ENCODE results near the gene GSTM3. TPM values are rescaled to one million over a fixed set of nuclear protein-coding genes. Genes with fewer than 3 reads are reported as not detected.

The GSTM3 gene
- total and polyA plus RNA-seq, 2 of the 13 experiments (the other 11 are each of a cell fraction or from before 2014, with no cell fraction given): 127 to 142 TPM

DNA sequence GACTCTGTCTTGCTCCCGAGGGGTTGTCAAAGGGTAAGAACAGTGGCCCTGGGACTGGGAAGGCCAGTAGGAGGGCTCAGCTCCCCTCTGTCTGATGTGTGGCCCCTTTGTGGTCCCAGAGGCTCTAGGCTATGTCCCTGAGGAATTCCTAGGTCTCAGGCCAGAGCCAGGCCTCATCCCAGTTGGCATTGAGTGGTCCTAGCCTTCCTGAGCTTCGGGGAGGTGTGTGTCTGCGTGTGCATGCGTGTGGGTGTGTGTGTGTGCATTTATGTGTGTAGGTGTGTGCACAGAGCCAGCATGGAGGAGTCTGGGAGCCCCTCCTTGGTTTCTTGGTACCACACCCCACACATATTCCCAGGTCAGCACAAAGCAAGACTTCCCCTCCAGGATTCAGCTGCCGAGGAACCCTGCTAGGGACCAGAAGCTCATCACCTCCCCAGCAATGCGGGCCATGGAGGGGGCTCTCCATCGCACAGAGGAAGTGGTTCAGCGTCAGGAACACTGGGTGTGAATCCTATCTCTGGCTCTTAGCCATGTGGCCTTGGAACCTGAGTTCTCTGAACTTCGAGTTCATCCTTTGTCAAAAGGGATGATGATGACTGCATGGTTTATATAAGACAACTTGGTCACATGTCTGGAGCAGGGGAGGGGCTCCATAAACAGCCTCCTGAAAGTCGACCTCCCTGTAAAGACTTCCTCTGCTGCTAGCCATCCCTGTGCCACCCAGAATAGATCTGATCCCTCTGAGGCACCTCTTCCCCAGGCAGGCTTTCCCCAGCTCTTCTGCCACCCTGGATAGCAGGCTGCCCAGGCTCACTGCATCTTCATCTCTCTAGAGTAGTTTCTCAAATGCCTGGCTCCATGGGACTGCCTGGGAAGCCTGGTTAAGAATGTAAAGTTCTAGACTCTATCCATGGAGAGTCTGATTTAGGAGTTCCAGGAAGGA, 31.1 kb upstream of the GSTM3 start (continued):
- TF ChIP-seq, protein P1, sequence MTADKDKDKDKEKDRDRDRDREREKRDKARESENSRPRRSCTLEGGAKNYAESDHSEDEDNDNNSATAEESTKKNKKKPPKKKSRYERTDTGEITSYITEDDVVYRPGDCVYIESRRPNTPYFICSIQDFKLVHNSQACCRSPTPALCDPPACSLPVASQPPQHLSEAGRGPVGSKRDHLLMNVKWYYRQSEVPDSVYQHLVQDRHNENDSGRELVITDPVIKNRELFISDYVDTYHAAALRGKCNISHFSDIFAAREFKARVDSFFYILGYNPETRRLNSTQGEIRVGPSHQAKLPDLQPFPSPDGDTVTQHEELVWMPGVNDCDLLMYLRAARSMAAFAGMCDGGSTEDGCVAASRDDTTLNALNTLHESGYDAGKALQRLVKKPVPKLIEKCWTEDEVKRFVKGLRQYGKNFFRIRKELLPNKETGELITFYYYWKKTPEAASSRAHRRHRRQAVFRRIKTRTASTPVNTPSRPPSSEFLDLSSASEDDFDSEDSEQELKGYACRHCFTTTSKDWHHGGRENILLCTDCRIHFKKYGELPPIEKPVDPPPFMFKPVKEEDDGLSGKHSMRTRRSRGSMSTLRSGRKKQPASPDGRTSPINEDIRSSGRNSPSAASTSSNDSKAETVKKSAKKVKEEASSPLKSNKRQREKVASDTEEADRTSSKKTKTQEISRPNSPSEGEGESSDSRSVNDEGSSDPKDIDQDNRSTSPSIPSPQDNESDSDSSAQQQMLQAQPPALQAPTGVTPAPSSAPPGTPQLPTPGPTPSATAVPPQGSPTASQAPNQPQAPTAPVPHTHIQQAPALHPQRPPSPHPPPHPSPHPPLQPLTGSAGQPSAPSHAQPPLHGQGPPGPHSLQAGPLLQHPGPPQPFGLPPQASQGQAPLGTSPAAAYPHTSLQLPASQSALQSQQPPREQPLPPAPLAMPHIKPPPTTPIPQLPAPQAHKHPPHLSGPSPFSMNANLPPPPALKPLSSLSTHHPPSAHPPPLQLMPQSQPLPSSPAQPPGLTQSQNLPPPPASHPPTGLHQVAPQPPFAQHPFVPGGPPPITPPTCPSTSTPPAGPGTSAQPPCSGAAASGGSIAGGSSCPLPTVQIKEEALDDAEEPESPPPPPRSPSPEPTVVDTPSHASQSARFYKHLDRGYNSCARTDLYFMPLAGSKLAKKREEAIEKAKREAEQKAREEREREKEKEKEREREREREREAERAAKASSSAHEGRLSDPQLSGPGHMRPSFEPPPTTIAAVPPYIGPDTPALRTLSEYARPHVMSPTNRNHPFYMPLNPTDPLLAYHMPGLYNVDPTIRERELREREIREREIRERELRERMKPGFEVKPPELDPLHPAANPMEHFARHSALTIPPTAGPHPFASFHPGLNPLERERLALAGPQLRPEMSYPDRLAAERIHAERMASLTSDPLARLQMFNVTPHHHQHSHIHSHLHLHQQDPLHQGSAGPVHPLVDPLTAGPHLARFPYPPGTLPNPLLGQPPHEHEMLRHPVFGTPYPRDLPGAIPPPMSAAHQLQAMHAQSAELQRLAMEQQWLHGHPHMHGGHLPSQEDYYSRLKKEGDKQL (CRISPR knock-in tag; IDR thresholded peaks at IDR 0.05; ENCODE audit: low read depth): no peak
- TF ChIP-seq, protein P2, sequence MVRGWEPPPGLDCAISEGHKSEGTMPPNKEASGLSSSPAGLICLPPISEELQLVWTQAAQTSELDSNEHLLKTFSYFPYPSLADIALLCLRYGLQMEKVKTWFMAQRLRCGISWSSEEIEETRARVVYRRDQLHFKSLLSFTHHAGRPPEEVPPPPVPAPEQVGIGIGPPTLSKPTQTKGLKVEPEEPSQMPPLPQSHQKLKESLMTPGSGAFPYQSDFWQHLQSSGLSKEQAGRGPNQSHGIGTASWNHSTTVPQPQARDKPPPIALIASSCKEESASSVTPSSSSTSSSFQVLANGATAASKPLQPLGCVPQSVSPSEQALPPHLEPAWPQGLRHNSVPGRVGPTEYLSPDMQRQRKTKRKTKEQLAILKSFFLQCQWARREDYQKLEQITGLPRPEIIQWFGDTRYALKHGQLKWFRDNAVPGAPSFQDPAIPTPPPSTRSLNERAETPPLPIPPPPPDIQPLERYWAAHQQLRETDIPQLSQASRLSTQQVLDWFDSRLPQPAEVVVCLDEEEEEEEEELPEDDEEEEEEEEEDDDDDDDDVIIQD (CRISPR knock-in tag; IDR thresholded peaks at IDR 0.05; ENCODE audit: low read depth): peak; percentile 27; the same call in 1 of the 2 replicates
- TF ChIP-seq, protein P3, sequence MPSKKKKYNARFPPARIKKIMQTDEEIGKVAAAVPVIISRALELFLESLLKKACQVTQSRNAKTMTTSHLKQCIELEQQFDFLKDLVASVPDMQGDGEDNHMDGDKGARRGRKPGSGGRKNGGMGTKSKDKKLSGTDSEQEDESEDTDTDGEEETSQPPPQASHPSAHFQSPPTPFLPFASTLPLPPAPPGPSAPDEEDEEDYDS (CRISPR knock-in tag; IDR thresholded peaks at IDR 0.05): 0 out of 2 replicates have a peak, but pooled peaks have one; percentile 15
- no peak for TF ChIP-seq SKI (IDR thresholded peaks at IDR 0.05; ENCODE audit: partially characterized antibody)
- no peak for TF ChIP-seq GATAD1 (CRISPR knock-in tag; IDR thresholded peaks at IDR 0.05)
- TF ChIP-seq SOX13 (IDR thresholded peaks at IDR 0.05): no peak
- peak in 1 of 2 experiments; percentile 41; a peak in 1 of 4 replicates for TF ChIP-seq SOX13 (CRISPR knock-in tag; conservative IDR thresholded peaks at IDR 0.05 in 1 of 2, IDR thresholded peaks at IDR 0.05 in 1 of 2)
- no peak for TF ChIP-seq SNAI1 (CRISPR knock-in tag; IDR thresholded peaks at IDR 0.05; ENCODE audit: borderline replicate concordance)
- TF ChIP-seq BRCA1 (CRISPR knock-in tag; IDR thresholded peaks at IDR 0.05): no peak
- no peak for TF ChIP-seq ZNF367 (CRISPR knock-in tag; IDR thresholded peaks at IDR 0.05; ENCODE audit: borderline replicate concordance)
- TF ChIP-seq, protein P4, sequence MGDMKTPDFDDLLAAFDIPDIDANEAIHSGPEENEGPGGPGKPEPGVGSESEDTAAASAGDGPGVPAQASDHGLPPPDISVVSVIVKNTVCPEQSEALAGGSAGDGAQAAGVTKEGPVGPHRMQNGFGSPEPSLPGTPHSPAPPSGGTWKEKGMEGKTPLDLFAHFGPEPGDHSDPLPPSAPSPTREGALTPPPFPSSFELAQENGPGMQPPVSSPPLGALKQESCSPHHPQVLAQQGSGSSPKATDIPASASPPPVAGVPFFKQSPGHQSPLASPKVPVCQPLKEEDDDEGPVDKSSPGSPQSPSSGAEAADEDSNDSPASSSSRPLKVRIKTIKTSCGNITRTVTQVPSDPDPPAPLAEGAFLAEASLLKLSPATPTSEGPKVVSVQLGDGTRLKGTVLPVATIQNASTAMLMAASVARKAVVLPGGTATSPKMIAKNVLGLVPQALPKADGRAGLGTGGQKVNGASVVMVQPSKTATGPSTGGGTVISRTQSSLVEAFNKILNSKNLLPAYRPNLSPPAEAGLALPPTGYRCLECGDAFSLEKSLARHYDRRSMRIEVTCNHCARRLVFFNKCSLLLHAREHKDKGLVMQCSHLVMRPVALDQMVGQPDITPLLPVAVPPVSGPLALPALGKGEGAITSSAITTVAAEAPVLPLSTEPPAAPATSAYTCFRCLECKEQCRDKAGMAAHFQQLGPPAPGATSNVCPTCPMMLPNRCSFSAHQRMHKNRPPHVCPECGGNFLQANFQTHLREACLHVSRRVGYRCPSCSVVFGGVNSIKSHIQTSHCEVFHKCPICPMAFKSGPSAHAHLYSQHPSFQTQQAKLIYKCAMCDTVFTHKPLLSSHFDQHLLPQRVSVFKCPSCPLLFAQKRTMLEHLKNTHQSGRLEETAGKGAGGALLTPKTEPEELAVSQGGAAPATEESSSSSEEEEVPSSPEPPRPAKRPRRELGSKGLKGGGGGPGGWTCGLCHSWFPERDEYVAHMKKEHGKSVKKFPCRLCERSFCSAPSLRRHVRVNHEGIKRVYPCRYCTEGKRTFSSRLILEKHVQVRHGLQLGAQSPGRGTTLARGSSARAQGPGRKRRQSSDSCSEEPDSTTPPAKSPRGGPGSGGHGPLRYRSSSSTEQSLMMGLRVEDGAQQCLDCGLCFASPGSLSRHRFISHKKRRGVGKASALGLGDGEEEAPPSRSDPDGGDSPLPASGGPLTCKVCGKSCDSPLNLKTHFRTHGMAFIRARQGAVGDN (CRISPR knock-in tag; IDR thresholded peaks at IDR 0.05): peak; percentile 54
- no peak for TF ChIP-seq REL (CRISPR knock-in tag; conservative IDR thresholded peaks at IDR 0.05)
- TF ChIP-seq SCMH1 (CRISPR knock-in tag; IDR thresholded peaks at IDR 0.05; ENCODE audit: borderline replicate concordance): no peak

All from HepG2 (cell line).